ENCODE measurements around the gene MARCHF10.
A peak's percentile ranks its signal among the peaks of the same experiment; 100 is the strongest.

Gene MARCHF10

DNA sequence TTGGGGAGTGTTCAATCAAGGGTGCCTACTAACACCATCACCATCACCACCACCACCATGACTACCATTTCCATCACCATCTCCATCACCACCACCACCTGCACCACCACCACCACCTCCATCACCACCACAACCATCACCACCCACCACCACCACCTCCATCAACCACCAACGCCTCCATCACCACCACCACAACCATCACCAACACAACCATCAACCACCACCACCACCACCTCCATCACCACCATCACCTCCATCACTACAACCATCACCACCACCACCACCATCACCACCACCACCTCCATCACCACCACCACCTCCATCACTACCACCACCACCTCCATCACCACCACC, 15.7 kb downstream of the MARCHF10 start:
- no peak overlapping the region for H3K4me2 ChIP-seq (ENCODE audit: insufficient read depth, low read length, poor library complexity, severe bottlenecking)
- no peak overlapping the region for H2BK5ac ChIP-seq (ENCODE audit: low read length)
- H2AFZ ChIP-seq (ENCODE audit: low read length), result no peak overlapping the region
- no CpG with 5 or more reads among the region's 1 CpG for WGBS, 2 donors (ENCODE audit: extremely low coverage in 2 of 2, insufficient read length in 2 of 2, insufficient replicate concordance in 1 of 2)
- H4K8ac ChIP-seq (ENCODE audit: low read depth, low read length), result no peak overlapping the region
- H3K27ac ChIP-seq (replicated peaks; ENCODE audit: low read length), result no peak overlapping the region
- no peaks in the 10 kb centered on the region for H3K9me3 ChIP-seq (replicated peaks in 1 of 2; ENCODE audit: control insufficient read depth in 2 of 2, insufficient read depth in 1 of 2, low read depth in 1 of 2, low read length in 2 of 2)
- no peak overlapping the region for H3K23ac ChIP-seq (ENCODE audit: low read depth, low read length, poor library complexity)
- H2BK120ac ChIP-seq (ENCODE audit: low read depth, low read length), result no peak overlapping the region
- no peak overlapping the region for H4K91ac ChIP-seq (ENCODE audit: low read depth, low read length, poor library complexity)
- H3K18ac ChIP-seq (ENCODE audit: low read length), result no peak overlapping the region
- H2AK5ac ChIP-seq (ENCODE audit: low read depth, low read length), result no peak overlapping the region
- peaks cover 1 to 9% of the 10 kb centered on the region in 2 donors for H3K4me1 ChIP-seq (ENCODE audit: control insufficient read depth in 2 of 2, insufficient read depth in 1 of 2, low read depth in 1 of 2, low read length in 2 of 2)
- DNase-seq (ENCODE audit: low spot score), result no peak
- H3K14ac ChIP-seq (ENCODE audit: low read length), result no peak overlapping the region
- no peak overlapping the region for H3K4ac ChIP-seq (ENCODE audit: low read length)
- H3K4me3 ChIP-seq (ENCODE audit: low read length in 2 of 2), result no peak overlapping the region
- H2BK12ac ChIP-seq (ENCODE audit: low read length), result no peak overlapping the region
- H2BK15ac ChIP-seq (ENCODE audit: low read length), result no peak overlapping the region
- H3K27me3 ChIP-seq (ENCODE audit: control insufficient read depth in 3 of 3, insufficient read depth in 3 of 3, low read depth in 1 of 3, low read length in 3 of 3), result no peaks in the 10 kb centered on the region
- no peak overlapping the region for H3K9ac ChIP-seq (ENCODE audit: low read depth, low read length, poor library complexity)
- no peaks in the 10 kb centered on the region for H3K79me1 ChIP-seq (ENCODE audit: low read depth, low read length)
- H3K36me3 ChIP-seq (replicated peaks in 1 of 2; ENCODE audit: control insufficient read depth in 2 of 2, insufficient read depth in 2 of 2, low read length in 2 of 2), result no peaks in the 10 kb centered on the region

DNA sequence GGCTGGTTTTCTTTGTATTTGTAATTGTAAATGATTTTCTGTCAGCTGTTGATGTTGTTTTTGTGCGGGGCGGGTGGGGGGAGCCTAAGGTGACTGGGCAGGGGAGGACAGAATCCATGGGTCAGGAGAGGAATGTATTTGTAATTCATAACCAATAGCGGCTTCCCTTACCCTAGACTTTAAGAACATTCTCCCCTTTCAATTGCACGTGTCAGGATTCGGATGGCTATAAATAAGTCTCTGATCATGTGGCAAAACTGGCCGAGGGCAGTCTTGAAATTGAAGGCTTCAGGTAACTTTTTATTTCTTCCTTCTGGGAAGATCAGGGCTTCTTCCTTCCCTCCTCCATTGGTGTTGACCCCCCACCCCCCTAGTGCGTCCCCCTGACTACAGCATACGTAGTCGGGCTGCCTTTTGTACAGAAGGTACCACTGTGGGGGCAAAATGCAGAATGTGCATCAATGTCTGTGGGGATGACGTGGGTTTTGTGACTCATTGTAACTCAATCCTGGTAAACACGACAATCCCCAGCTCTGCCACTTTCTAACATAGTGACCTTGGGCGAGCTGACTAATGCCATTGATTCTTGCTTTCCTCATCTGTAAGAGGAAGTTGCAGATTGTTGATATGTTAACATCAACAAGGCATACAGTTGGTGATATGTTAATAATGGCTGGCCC, 16.2 kb downstream of the MARCHF10 start:
- Histone ChIP-seq H2BK5ac (ENCODE audit: low read length) (no peak overlapping the region), H3K18ac (ENCODE audit: low read length) (no peak overlapping the region), H3K4me2 (ENCODE audit: insufficient read depth, low read length, poor library complexity, severe bottlenecking) (no peak overlapping the region), H3K27ac (replicated peaks; ENCODE audit: low read length) (no peak overlapping the region), H3K27me3 (ENCODE audit: control insufficient read depth in 3 of 3, insufficient read depth in 3 of 3, low read depth in 1 of 3, low read length in 3 of 3) (no peaks in the 10 kb centered on the region), H2AK5ac (ENCODE audit: low read depth, low read length) (no peak overlapping the region), H3K4me3 (ENCODE audit: low read length in 2 of 2) (no peak overlapping the region), H3K36me3 (replicated peaks in 1 of 2; ENCODE audit: control insufficient read depth in 2 of 2, insufficient read depth in 2 of 2, low read length in 2 of 2) (no peaks in the 10 kb centered on the region), H2BK12ac (ENCODE audit: low read length) (no peak overlapping the region), H4K91ac (ENCODE audit: low read depth, low read length, poor library complexity) (no peak overlapping the region), H3K4me1 (ENCODE audit: control insufficient read depth in 2 of 2, insufficient read depth in 1 of 2, low read depth in 1 of 2, low read length in 2 of 2) (peaks cover 1 to 9% of the 10 kb centered on the region in 2 donors), H2BK120ac (ENCODE audit: low read depth, low read length) (no peak overlapping the region), H4K8ac (ENCODE audit: low read depth, low read length) (no peak overlapping the region), H2BK15ac (ENCODE audit: low read length) (no peak overlapping the region), H3K4ac (ENCODE audit: low read length) (no peak overlapping the region), H3K79me1 (ENCODE audit: low read depth, low read length) (no peaks in the 10 kb centered on the region), H2AFZ (ENCODE audit: low read length) (peak overlapping the region; percentile 57), H3K9ac (ENCODE audit: low read depth, low read length, poor library complexity) (no peak overlapping the region), H3K9me3 (replicated peaks in 1 of 2; ENCODE audit: control insufficient read depth in 2 of 2, insufficient read depth in 1 of 2, low read depth in 1 of 2, low read length in 2 of 2) (no peaks in the 10 kb centered on the region), H3K23ac (ENCODE audit: low read depth, low read length, poor library complexity) (no peak overlapping the region), H3K14ac (ENCODE audit: low read length) (no peak overlapping the region)
- DNase-seq (ENCODE audit: low spot score), result no peak
- no CpG with 5 or more reads among the region's 12 CpGs for WGBS, 2 donors (ENCODE audit: extremely low coverage in 2 of 2, insufficient read length in 2 of 2, insufficient replicate concordance in 1 of 2)

DNA sequence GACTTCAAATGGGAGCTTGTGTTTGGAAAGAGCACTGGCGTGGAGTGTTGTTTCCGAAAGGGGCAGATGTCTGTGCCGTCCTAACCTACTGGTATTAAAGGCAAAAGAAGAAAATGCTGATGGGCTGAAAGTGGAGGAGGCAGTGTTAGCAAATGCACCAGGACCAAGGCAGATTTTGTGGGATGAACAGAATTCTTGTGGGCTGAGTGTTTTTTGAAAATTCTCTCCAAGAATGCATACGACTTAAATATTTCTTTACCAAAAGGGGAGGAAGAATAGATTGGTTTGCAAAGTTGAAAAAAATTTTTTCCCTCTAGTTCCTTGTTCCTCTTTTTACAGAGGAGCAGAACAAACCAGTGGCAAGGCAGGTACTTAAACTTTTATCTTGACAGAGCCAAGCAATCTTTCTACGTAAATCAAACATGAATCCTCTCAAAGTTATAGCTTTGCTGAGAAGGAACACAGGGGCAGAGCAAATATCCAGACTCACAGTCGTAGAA, 16.8 kb downstream of the MARCHF10 start:
- no peak overlapping the region for H3K4me3 ChIP-seq (ENCODE audit: low read length in 2 of 2)
- no peak overlapping the region for H2BK5ac ChIP-seq (ENCODE audit: low read length)
- H3K4me1 ChIP-seq (ENCODE audit: control insufficient read depth in 2 of 2, insufficient read depth in 1 of 2, low read depth in 1 of 2, low read length in 2 of 2), result peaks cover 1 to 9% of the 10 kb centered on the region in 2 donors
- no peak overlapping the region for H2AK5ac ChIP-seq (ENCODE audit: low read depth, low read length)
- no peak overlapping the region for H3K4ac ChIP-seq (ENCODE audit: low read length)
- no peak overlapping the region for H3K14ac ChIP-seq (ENCODE audit: low read length)
- no peak overlapping the region for H3K9ac ChIP-seq (ENCODE audit: low read depth, low read length, poor library complexity)
- H2BK12ac ChIP-seq (ENCODE audit: low read length), result no peak overlapping the region
- H3K23ac ChIP-seq (ENCODE audit: low read depth, low read length, poor library complexity), result no peak overlapping the region
- no peak overlapping the region for H4K91ac ChIP-seq (ENCODE audit: low read depth, low read length, poor library complexity)
- no peak overlapping the region for H2BK120ac ChIP-seq (ENCODE audit: low read depth, low read length)
- no peak for DNase-seq (ENCODE audit: low spot score)
- no peak overlapping the region for H3K4me2 ChIP-seq (ENCODE audit: insufficient read depth, low read length, poor library complexity, severe bottlenecking)
- H3K18ac ChIP-seq (ENCODE audit: low read length), result no peak overlapping the region
- H3K79me1 ChIP-seq (ENCODE audit: low read depth, low read length), result no peaks in the 10 kb centered on the region
- H2BK15ac ChIP-seq (ENCODE audit: low read length), result no peak overlapping the region
- H3K27me3 ChIP-seq (ENCODE audit: control insufficient read depth in 3 of 3, insufficient read depth in 3 of 3, low read depth in 1 of 3, low read length in 3 of 3), result no peaks in the 10 kb centered on the region
- peak overlapping the region; percentile 57 for H2AFZ ChIP-seq (ENCODE audit: low read length)
- H3K9me3 ChIP-seq (replicated peaks in 1 of 2; ENCODE audit: control insufficient read depth in 2 of 2, insufficient read depth in 1 of 2, low read depth in 1 of 2, low read length in 2 of 2), result no peaks in the 10 kb centered on the region
- H3K36me3 ChIP-seq (replicated peaks in 1 of 2; ENCODE audit: control insufficient read depth in 2 of 2, insufficient read depth in 2 of 2, low read length in 2 of 2), result no peaks in the 10 kb centered on the region
- WGBS, 2 donors (ENCODE audit: extremely low coverage in 2 of 2, insufficient read length in 2 of 2, insufficient replicate concordance in 1 of 2), result no CpG with 5 or more reads among the region's 6 CpGs
- H4K8ac ChIP-seq (ENCODE audit: low read depth, low read length), result no peak overlapping the region
- no peak overlapping the region for H3K27ac ChIP-seq (replicated peaks; ENCODE audit: low read length)

DNA sequence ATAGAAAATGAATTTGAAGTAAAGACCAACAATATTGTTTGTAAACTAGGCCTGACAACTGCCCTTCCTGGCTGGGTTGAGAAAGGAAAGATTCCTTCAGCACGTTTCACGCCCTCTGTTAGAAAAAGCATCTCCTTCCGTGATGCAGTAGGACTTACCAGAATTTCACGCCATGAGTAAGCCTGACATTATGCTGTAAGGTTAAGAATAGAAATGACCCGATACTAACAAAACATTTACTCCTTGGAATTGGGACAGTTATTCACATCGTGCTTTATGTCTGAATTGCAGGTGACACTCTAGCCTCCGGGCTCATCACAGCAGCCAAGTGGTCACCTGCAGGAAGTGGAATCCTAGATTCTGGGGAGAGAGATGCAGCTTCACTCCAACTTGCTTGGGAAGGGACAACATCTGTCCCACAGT, 17.5 kb downstream of the MARCHF10 start:
- Histone ChIP-seq H2BK5ac (ENCODE audit: low read length) (no peak overlapping the region), H2BK15ac (ENCODE audit: low read length) (no peak overlapping the region), H3K79me1 (ENCODE audit: low read depth, low read length) (no peaks in the 10 kb centered on the region), H3K4me2 (ENCODE audit: insufficient read depth, low read length, poor library complexity, severe bottlenecking) (no peak overlapping the region), H3K23ac (ENCODE audit: low read depth, low read length, poor library complexity) (no peak overlapping the region), H2AK5ac (ENCODE audit: low read depth, low read length) (no peak overlapping the region), H3K4me3 (ENCODE audit: low read length in 2 of 2) (no peak overlapping the region), H2BK120ac (ENCODE audit: low read depth, low read length) (no peak overlapping the region), H4K8ac (ENCODE audit: low read depth, low read length) (no peak overlapping the region), H3K27ac (replicated peaks; ENCODE audit: low read length) (no peak overlapping the region), H2BK12ac (ENCODE audit: low read length) (no peak overlapping the region), H3K4ac (ENCODE audit: low read length) (no peak overlapping the region), H3K9me3 (replicated peaks in 1 of 2; ENCODE audit: control insufficient read depth in 2 of 2, insufficient read depth in 1 of 2, low read depth in 1 of 2, low read length in 2 of 2) (no peaks in the 10 kb centered on the region), H3K36me3 (replicated peaks in 1 of 2; ENCODE audit: control insufficient read depth in 2 of 2, insufficient read depth in 2 of 2, low read length in 2 of 2) (no peaks in the 10 kb centered on the region), H3K14ac (ENCODE audit: low read length) (no peak overlapping the region), H3K4me1 (ENCODE audit: control insufficient read depth in 2 of 2, insufficient read depth in 1 of 2, low read depth in 1 of 2, low read length in 2 of 2) (peaks cover 1 to 9% of the 10 kb centered on the region in 2 donors), H2AFZ (ENCODE audit: low read length) (no peak overlapping the region), H3K9ac (ENCODE audit: low read depth, low read length, poor library complexity) (no peak overlapping the region), H3K27me3 (ENCODE audit: control insufficient read depth in 3 of 3, insufficient read depth in 3 of 3, low read depth in 1 of 3, low read length in 3 of 3) (no peaks in the 10 kb centered on the region), H3K18ac (ENCODE audit: low read length) (no peak overlapping the region), H4K91ac (ENCODE audit: low read depth, low read length, poor library complexity) (no peak overlapping the region)
- DNase-seq (ENCODE audit: low spot score), result no peak
- no CpG with 5 or more reads among the region's 7 CpGs for WGBS, 2 donors (ENCODE audit: extremely low coverage in 2 of 2, insufficient read length in 2 of 2, insufficient replicate concordance in 1 of 2)
